HEK293 (cell line): Measurements from ENCODE around the gene C1QL4.

Experiments used
- BCL11B ChIP-seq: fragments of 450-650 bp; formaldehyde crosslinking; IDR thresholded peaks from 2 replicates; pipeline ENCODE4 v1.5.1; 2016; ENCODE audit warnings: low read depth, missing biosample characterization, missing genetic modification characterization
- KLF10 ChIP-seq: fragments of 450-650 bp; IDR thresholded peaks from 2 replicates; pipeline ENCODE4 v1.5.1; 2018; ENCODE audit warnings: missing biosample characterization, mild to moderate bottlenecking, missing genetic modification characterization
- MYNN ChIP-seq: fragments of 450-650 bp; formaldehyde crosslinking; IDR thresholded peaks from 2 replicates; pipeline ENCODE4 v1.5.1; 2016; ENCODE audit warnings: missing biosample characterization, missing genetic modification characterization, borderline replicate concordance
- SP7 ChIP-seq: fragments of 450-650 bp; formaldehyde crosslinking; IDR thresholded peaks from 2 replicates; pipeline ENCODE4 v1.5.1; 2016; ENCODE audit warnings: missing biosample characterization, missing genetic modification characterization
- TRIM28 ChIP-seq: IDR thresholded peaks from 2 replicates; pipeline ENCODE4 v1.6.1; 2011; ENCODE audit warnings: low read length, control low read depth, borderline replicate concordance
- ZBTB7A ChIP-seq: fragments of 450-650 bp; formaldehyde crosslinking; IDR thresholded peaks from 2 replicates; pipeline ENCODE4 v1.5.1; 2016; ENCODE audit warnings: low read depth, missing biosample characterization, missing genetic modification characterization
- ZIC2 ChIP-seq: fragments of 450-650 bp; formaldehyde crosslinking; IDR thresholded peaks from 2 replicates; pipeline ENCODE4 v1.5.1; 2016; ENCODE audit warnings: missing biosample characterization, missing genetic modification characterization
- ZNF24 ChIP-seq: fragments of 450-650 bp; formaldehyde crosslinking; IDR thresholded peaks from 2 replicates; pipeline ENCODE4 v1.5.1; 2016; ENCODE audit warnings: missing biosample characterization, missing genetic modification characterization
- ZNF248 ChIP-seq: fragments of 450-650 bp; formaldehyde crosslinking; IDR thresholded peaks from 2 replicates; pipeline ENCODE4 v1.5.1; 2017; ENCODE audit warnings: missing biosample characterization, missing genetic modification characterization
- ZNF266 ChIP-seq: fragments of 450-650 bp; formaldehyde crosslinking; IDR thresholded peaks from 2 replicates; pipeline ENCODE4 v1.5.1; 2016; ENCODE audit warnings: missing biosample characterization, missing genetic modification characterization, low read depth
- ZNF354C ChIP-seq: fragments of 450-650 bp; formaldehyde crosslinking; IDR thresholded peaks from 2 replicates; pipeline ENCODE4 v1.5.1; 2016; ENCODE audit warnings: missing biosample characterization, missing genetic modification characterization, low read depth, borderline replicate concordance
- ZNF433 ChIP-seq: fragments of 450-650 bp; formaldehyde crosslinking; IDR thresholded peaks from 2 replicates; pipeline ENCODE4 v1.5.1; 2016; ENCODE audit warnings: missing biosample characterization, missing genetic modification characterization, low read depth
- ZNF48 ChIP-seq: fragments of 450-650 bp; formaldehyde crosslinking; IDR thresholded peaks from 2 replicates; pipeline ENCODE4 v1.5.1; 2016; ENCODE audit warnings: missing biosample characterization, missing genetic modification characterization
- ZNF529 ChIP-seq: fragments of 450-650 bp; formaldehyde crosslinking; IDR thresholded peaks from 2 replicates; pipeline ENCODE4 v1.5.1; 2017; ENCODE audit warnings: missing genetic modification characterization, missing biosample characterization; ENCODE audit not compliant: insufficient replicate concordance
- ZNF544 ChIP-seq: fragments of 450-650 bp; formaldehyde crosslinking; IDR thresholded peaks from 2 replicates; pipeline ENCODE4 v1.5.0; 2017; ENCODE audit warnings: missing biosample characterization, missing genetic modification characterization
- ZNF626 ChIP-seq: fragments of 450-650 bp; sonication (Bioruptor Pico); formaldehyde crosslinking; IDR thresholded peaks from 2 replicates; pipeline ENCODE4 v1.5.1; 2018; ENCODE audit warnings: missing biosample characterization, missing genetic modification characterization, inconsistent platforms
- ZNF660 ChIP-seq: fragments of 450-650 bp; IDR thresholded peaks from 2 replicates; pipeline ENCODE4 v1.5.1; 2018; ENCODE audit warnings: missing biosample characterization, mild to moderate bottlenecking, missing genetic modification characterization
- ZNF677 ChIP-seq: fragments of 450-650 bp; IDR thresholded peaks from 2 replicates; pipeline ENCODE4 v1.5.0; 2018; ENCODE audit warnings: missing biosample characterization, mild to moderate bottlenecking, missing genetic modification characterization, moderate library complexity
- TF ChIP-seq, protein P1 (sequence below): fragments of 450-650 bp; formaldehyde crosslinking; IDR thresholded peaks from 2 replicates; pipeline ENCODE4 v1.5.1; 2016; ENCODE audit warnings: missing biosample characterization, missing genetic modification characterization, low read depth
- TF ChIP-seq, protein P2 (sequence below): fragments of 450-650 bp; formaldehyde crosslinking; IDR thresholded peaks from 2 replicates; pipeline ENCODE4 v1.5.1; 2016; ENCODE audit warnings: missing biosample characterization, missing genetic modification characterization
- TF ChIP-seq, protein P3 (sequence below): fragments of 450-650 bp; formaldehyde crosslinking; IDR thresholded peaks from 2 replicates; pipeline ENCODE4 v1.5.1; 2016; ENCODE audit warnings: missing biosample characterization, missing genetic modification characterization
- TF ChIP-seq, protein P4 (sequence below): fragments of 450-650 bp; formaldehyde crosslinking; IDR thresholded peaks from 2 replicates; pipeline ENCODE4 v1.5.1; 2017; ENCODE audit warnings: missing biosample characterization, missing genetic modification characterization
- TF ChIP-seq, protein P5 (sequence below): fragments of 450-650 bp; formaldehyde crosslinking; IDR thresholded peaks from 2 replicates; pipeline ENCODE4 v1.5.1; 2016; ENCODE audit warnings: missing biosample characterization, missing genetic modification characterization
- TF ChIP-seq, protein P6 (sequence below): fragments of 450-650 bp; formaldehyde crosslinking; IDR thresholded peaks from 2 replicates; pipeline ENCODE4 v1.5.1; 2017; ENCODE audit warnings: missing biosample characterization, mild to moderate bottlenecking, missing genetic modification characterization, moderate library complexity
- TF ChIP-seq, protein P7 (sequence below): fragments of 450-650 bp; formaldehyde crosslinking; IDR thresholded peaks from 2 replicates; pipeline ENCODE4 v1.5.1; 2017; ENCODE audit warnings: missing biosample characterization, missing genetic modification characterization
- TF ChIP-seq, protein P8 (sequence below): fragments of 450-650 bp; formaldehyde crosslinking; IDR thresholded peaks from 2 replicates; pipeline ENCODE4 v1.5.1; 2017; ENCODE audit warnings: missing biosample characterization, missing genetic modification characterization

The C1QL4 gene

DNA sequence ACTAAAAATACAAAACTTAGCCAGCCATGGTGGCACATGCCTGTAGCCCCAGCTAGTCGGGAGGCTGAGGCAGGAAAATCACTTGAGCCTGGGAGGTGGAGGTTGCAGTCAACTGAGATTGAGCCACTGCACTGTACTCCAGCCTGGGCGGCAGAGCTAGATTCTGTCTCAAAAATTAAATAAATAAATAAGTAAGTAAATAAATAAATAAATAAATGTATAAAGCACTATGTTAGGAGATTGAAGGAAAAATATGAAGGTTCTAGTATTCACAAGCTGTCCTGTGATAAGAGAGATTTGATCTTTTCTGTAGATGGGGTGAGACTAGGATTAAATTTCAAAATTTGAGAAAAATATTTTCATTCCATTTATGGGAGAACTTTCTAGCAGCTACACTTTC is 15.4 kb upstream of the C1QL4 start (continued):
- TF ChIP-seq, protein P1, sequence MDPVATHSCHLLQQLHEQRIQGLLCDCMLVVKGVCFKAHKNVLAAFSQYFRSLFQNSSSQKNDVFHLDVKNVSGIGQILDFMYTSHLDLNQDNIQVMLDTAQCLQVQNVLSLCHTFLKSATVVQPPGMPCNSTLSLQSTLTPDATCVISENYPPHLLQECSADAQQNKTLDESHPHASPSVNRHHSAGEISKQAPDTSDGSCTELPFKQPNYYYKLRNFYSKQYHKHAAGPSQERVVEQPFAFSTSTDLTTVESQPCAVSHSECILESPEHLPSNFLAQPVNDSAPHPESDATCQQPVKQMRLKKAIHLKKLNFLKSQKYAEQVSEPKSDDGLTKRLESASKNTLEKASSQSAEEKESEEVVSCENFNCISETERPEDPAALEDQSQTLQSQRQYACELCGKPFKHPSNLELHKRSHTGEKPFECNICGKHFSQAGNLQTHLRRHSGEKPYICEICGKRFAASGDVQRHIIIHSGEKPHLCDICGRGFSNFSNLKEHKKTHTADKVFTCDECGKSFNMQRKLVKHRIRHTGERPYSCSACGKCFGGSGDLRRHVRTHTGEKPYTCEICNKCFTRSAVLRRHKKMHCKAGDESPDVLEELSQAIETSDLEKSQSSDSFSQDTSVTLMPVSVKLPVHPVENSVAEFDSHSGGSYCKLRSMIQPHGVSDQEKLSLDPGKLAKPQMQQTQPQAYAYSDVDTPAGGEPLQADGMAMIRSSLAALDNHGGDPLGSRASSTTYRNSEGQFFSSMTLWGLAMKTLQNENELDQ (tag by site-specific recombination), result no peak
- TF ChIP-seq ZNF24 (tag by site-specific recombination) (no peak), ZNF48 (tag by site-specific recombination) (no peak), ZNF266 (peak; percentile 57), ZIC2 (tag by site-specific recombination) (no peak), BCL11B (tag by site-specific recombination) (no peak), TRIM28 (no peak), ZNF544 (tag by site-specific recombination) (no peak), ZBTB7A (tag by site-specific recombination) (no peak), ZNF529 (tag by site-specific recombination) (peak; percentile 33), ZNF660 (tag by site-specific recombination) (no peak), ZNF677 (tag by site-specific recombination) (no peak), KLF10 (tag by site-specific recombination) (no peak), MYNN (tag by site-specific recombination) (peak; percentile 31; the same call in 1 of the 2 replicates), ZNF248 (tag by site-specific recombination) (no peak), ZNF626 (no peak), ZNF433 (tag by site-specific recombination) (peak; percentile 69; the same call in 1 of the 2 replicates), ZNF354C (tag by site-specific recombination) (0 out of 2 replicates have a peak, but pooled peaks have one; percentile 60), SP7 (tag by site-specific recombination) (no peak)
- TF ChIP-seq, protein P2, sequence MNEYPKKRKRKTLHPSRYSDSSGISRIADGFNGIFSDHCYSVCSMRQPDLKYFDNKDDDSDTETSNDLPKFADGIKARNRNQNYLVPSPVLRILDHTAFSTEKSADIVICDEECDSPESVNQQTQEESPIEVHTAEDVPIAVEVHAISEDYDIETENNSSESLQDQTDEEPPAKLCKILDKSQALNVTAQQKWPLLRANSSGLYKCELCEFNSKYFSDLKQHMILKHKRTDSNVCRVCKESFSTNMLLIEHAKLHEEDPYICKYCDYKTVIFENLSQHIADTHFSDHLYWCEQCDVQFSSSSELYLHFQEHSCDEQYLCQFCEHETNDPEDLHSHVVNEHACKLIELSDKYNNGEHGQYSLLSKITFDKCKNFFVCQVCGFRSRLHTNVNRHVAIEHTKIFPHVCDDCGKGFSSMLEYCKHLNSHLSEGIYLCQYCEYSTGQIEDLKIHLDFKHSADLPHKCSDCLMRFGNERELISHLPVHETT, result peak; percentile 23; the same call in 1 of the 2 replicates
- TF ChIP-seq, protein P3, sequence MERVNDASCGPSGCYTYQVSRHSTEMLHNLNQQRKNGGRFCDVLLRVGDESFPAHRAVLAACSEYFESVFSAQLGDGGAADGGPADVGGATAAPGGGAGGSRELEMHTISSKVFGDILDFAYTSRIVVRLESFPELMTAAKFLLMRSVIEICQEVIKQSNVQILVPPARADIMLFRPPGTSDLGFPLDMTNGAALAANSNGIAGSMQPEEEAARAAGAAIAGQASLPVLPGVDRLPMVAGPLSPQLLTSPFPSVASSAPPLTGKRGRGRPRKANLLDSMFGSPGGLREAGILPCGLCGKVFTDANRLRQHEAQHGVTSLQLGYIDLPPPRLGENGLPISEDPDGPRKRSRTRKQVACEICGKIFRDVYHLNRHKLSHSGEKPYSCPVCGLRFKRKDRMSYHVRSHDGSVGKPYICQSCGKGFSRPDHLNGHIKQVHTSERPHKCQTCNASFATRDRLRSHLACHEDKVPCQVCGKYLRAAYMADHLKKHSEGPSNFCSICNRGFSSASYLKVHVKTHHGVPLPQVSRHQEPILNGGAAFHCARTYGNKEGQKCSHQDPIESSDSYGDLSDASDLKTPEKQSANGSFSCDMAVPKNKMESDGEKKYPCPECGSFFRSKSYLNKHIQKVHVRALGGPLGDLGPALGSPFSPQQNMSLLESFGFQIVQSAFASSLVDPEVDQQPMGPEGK (tag by site-specific recombination), result no peak
- TF ChIP-seq, protein P4, sequence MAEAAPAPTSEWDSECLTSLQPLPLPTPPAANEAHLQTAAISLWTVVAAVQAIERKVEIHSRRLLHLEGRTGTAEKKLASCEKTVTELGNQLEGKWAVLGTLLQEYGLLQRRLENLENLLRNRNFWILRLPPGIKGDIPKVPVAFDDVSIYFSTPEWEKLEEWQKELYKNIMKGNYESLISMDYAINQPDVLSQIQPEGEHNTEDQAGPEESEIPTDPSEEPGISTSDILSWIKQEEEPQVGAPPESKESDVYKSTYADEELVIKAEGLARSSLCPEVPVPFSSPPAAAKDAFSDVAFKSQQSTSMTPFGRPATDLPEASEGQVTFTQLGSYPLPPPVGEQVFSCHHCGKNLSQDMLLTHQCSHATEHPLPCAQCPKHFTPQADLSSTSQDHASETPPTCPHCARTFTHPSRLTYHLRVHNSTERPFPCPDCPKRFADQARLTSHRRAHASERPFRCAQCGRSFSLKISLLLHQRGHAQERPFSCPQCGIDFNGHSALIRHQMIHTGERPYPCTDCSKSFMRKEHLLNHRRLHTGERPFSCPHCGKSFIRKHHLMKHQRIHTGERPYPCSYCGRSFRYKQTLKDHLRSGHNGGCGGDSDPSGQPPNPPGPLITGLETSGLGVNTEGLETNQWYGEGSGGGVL (tag by site-specific recombination), result no peak
- TF ChIP-seq, protein P5, sequence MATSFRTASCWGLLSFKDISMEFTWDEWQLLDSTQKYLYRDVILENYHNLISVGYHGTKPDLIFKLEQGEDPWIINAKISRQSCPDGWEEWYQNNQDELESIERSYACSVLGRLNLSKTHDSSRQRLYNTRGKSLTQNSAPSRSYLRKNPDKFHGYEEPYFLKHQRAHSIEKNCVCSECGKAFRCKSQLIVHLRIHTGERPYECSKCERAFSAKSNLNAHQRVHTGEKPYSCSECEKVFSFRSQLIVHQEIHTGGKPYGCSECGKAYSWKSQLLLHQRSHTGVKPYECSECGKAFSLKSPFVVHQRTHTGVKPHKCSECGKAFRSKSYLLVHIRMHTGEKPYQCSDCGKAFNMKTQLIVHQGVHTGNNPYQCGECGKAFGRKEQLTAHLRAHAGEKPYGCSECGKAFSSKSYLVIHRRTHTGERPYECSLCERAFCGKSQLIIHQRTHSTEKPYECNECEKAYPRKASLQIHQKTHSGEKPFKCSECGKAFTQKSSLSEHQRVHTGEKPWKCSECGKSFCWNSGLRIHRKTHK, result no peak
- TF ChIP-seq, protein P6, sequence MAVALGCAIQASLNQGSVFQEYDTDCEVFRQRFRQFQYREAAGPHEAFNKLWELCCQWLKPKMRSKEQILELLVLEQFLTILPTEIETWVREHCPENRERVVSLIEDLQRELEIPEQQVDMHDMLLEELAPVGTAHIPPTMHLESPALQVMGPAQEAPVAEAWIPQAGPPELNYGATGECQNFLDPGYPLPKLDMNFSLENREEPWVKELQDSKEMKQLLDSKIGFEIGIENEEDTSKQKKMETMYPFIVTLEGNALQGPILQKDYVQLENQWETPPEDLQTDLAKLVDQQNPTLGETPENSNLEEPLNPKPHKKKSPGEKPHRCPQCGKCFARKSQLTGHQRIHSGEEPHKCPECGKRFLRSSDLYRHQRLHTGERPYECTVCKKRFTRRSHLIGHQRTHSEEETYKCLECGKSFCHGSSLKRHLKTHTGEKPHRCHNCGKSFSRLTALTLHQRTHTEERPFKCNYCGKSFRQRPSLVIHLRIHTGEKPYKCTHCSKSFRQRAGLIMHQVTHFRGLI (tag by site-specific recombination), result no peak
- TF ChIP-seq, protein P7, sequence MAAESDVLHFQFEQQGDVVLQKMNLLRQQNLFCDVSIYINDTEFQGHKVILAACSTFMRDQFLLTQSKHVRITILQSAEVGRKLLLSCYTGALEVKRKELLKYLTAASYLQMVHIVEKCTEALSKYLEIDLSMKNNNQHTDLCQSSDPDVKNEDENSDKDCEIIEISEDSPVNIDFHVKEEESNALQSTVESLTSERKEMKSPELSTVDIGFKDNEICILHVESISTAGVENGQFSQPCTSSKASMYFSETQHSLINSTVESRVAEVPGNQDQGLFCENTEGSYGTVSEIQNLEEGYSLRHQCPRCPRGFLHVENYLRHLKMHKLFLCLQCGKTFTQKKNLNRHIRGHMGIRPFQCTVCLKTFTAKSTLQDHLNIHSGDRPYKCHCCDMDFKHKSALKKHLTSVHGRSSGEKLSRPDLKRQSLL, result no peak
- TF ChIP-seq, protein P8, sequence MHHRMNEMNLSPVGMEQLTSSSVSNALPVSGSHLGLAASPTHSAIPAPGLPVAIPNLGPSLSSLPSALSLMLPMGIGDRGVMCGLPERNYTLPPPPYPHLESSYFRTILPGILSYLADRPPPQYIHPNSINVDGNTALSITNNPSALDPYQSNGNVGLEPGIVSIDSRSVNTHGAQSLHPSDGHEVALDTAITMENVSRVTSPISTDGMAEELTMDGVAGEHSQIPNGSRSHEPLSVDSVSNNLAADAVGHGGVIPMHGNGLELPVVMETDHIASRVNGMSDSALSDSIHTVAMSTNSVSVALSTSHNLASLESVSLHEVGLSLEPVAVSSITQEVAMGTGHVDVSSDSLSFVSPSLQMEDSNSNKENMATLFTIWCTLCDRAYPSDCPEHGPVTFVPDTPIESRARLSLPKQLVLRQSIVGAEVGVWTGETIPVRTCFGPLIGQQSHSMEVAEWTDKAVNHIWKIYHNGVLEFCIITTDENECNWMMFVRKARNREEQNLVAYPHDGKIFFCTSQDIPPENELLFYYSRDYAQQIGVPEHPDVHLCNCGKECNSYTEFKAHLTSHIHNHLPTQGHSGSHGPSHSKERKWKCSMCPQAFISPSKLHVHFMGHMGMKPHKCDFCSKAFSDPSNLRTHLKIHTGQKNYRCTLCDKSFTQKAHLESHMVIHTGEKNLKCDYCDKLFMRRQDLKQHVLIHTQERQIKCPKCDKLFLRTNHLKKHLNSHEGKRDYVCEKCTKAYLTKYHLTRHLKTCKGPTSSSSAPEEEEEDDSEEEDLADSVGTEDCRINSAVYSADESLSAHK (tag by site-specific recombination), result no peak
